HG02798 (cell line): ENCODE measurements around the gene MUC22.

Source experiments
- ATAC-seq: cut with Tn5 transposase; IDR thresholded peaks from one replicate; pipeline ENCODE4 v1.9.1; 2021; ENCODE audit warnings: mild to moderate bottlenecking; ENCODE audit not compliant: unreplicated experiment, poor library complexity

MUC22 gene

GRCh38 chr6:31068669-31069340 lies 58.5 kb downstream of the MUC22 start:
- ATAC-seq: peak; percentile 69

DNA sequence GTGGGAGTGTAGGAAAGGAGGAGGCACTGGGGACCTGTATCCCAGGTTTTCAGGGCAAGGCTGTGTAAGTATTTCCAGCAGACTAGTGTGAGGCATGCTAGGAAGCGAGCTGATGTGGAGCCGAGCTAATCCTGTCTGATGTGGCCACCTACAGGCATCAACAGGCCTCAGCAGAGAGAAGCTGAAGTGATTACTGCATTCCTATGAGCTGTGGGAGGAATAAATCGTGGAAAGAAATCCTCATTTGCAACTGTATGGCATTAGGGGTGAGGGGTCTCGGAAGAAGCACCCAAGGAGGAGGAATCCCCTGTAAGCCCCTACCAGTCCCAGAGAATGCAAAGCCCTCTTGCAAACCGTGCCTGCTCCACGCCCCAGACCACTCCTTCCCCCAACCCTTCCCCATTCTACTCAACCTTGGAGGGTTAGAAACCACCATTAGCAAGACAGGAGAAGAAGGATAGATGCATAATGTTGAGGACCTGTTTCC lies 60.5 kb downstream of the MUC22 start:
- no peak for ATAC-seq

DNA sequence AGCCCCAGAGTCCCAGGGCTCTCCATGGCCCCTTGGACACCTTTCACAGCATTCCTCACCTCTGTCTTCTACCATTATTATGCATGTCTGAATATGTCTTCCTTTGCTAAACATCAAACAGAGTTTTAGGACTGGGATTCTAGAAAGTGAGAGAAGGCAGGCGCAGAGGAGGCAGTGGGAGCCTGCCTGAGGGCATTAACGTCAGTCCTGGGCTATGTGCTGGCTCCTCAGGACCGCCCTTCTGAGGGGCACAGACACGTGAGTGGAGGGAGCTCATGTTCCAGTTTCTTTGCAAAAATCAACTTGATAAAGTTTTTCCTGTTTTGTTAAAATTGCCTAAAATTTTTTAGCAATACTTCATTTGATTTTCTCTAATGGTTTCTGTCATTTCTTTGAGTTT lies 64.1 kb downstream of the MUC22 start:
- no peak for ATAC-seq

DNA sequence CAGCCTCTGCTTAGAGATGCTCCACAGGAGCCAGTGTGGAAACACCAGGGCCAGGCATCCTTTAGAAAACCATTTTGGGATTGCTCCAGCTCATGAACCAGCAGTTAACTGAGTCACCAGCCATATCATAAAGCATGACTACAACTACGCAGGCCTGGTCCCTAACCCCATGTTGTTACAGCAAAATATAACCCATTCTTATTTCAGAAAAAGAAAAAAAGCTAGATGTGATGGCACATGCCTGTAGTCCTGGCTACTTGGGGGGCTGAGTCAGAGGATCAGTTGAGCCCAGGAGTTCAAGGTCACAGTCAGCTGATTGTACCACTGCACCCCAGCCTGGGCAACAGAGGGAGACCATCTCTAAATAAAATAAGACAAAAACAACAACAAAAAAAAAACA lies 65.3 kb downstream of the MUC22 start:
- no peak for ATAC-seq

DNA sequence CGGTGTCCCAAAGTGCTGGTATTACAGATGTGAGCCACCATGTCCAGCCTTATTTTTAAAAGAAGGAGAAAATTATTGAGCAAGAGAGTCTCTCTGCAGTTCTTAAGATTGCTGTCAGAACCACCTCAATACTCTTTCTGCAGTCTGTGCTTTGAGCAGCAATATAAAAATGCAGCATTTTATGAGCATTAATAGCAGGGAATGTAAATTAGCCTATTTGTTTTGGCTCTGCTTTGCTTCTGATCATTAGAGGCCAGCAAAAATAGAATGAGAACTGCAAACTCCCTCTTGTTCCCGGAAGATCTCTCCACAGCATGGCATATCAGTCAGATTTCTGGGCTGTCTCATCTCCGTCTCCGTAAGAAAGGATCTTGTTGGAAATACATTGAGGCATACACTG lies 66.3 kb downstream of the MUC22 start:
- no peak for ATAC-seq

- ATAC-seq: no peak
Measured at GRCh38 chr6:31079656-31080261, 69.5 kb downstream of the MUC22 start.

- ATAC-seq: no peak
Measured at GRCh38 chr6:31081872-31082271, 71.6 kb downstream of the MUC22 start.

DNA sequence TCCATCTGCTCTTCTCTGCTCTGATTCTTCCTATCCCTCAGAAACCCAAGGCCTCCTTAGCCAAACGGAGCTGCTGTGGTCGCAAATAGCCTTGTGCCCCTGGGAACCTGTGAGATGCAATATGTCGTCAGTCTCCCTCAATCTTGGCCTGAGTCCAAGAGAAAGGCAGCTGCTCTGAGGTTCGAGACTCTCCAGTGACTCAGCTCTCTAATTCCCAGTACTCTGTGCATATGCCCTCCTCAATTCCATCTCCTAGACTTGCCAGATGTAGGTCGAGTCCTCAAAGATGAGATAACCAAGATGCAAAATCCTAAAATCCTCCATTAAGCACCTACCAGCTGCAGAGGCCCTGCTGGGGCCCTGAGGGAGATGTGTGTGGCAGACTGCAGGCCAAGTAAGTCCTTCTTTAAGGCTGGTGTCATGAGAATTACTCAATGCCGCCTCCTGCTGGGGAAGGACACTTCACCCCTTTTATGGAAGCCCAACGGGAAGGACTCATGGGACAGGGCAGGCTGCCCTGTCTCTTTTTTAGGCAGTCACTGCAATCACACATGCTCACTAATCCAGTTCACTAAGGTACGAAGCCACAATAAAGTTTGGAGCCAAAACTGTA lies 73.6 kb downstream of the MUC22 start:
- no peak for ATAC-seq
